HG02840 (cell line): ENCODE results near the gene DIABLO.
"Not testable (repeated sequence)": the region's sequence is repeated elsewhere in the genome, so short reads cannot be mapped to it uniquely, and the experiment has no call there.

Experiments used
- ATAC-seq: cut with Tn5 transposase; IDR thresholded peaks from one replicate; pipeline ENCODE4 v1.9.1; 2021; ENCODE audit warnings: mild to moderate bottlenecking, moderate library complexity, moderate number of reproducible peaks; ENCODE audit not compliant: unreplicated experiment, low FRiP score

DIABLO gene

DNA sequence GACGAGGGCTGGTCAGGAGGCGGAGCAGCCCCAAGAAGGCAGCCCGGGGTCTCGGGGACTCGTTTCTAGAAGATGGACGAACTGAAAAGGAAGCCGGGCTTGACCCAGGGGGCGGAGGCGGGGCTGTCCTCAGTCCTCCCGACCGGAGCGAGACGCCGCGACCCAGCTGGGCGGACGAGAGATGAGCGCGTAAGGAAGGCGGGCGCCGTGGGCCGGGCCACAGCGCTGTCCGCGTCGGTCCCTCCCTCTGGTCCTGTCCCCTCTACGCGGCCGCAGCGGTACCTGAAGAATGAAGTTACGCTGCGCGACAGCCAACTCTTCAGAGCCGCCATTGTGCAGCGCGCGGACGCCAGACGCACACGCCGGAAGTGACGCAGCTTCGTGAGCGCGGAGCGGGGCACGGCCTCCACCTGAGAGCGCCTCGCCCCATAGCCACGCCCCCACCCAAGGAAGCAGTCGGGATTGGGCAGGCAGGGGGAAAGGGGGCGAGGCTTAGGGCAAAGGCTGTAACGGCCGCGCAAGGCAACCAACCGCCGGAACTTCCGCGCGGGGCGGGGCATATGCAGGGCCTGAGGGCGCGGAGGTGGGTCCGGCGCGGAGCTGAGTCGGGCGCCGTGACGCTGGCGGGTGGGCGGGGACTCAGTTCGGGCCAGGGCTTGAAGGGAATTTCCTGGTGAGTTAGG, at the start of gene DIABLO:
DIABLO (minus strand) TSS at position 370 of the 683 bp plus-strand sequence; CDS start at position 332, 38 bp downstream.
- peak; percentile 94 for ATAC-seq

DNA sequence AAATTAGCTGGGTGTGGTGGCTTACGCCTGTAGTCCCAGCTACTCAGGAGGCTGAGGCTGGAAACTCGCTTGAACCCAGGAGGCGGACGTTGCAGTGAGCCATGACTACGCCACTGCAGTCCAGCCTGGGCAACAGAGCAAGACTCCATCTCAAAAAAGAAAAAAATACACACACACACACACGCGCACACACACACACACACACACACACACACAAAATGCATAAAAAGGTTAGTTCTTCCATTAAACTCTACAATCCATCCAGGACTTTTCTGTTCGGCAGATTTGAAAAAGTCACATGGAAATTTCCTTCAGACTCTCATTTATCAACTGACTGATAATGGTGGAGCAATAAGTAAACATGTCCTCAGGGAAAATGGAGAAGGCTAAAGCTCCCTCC, 49.6 kb upstream of the DIABLO start:
- no peak for ATAC-seq

GRCh38 chr12:122266230-122266901, 40.5 kb upstream of the DIABLO start, which contains the start of gene VPS33A:
TSS of gene VPS33A (minus strand) at chr12:122266494. CDS start at chr12:122266408, 86 bp downstream.
- peak; percentile 86 for ATAC-seq

- ATAC-seq, result peak; percentile 24
These were observed 40.0 kb upstream of the DIABLO start for GRCh38 chr12:122265886-122266229.

DNA sequence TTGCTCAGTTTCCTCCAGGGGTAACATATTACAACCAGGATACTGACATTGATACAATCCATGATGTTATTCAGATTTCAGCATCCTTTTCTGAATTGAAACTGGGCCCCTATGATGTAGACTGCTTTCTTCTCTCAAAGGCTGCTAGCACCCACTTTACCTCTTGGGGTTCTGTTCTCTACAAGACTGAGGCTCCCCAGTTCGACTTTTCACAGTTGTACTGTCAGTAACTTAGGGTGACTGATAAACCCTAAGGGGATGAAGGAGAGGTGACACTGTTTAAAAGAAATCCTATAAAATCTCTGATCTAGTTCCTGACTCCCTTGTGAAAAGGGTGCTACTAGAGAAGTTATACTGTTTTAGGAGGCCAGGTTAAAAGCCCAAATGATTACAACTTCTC, 39.6 kb upstream of the DIABLO start:
- ATAC-seq, result no peak

DNA sequence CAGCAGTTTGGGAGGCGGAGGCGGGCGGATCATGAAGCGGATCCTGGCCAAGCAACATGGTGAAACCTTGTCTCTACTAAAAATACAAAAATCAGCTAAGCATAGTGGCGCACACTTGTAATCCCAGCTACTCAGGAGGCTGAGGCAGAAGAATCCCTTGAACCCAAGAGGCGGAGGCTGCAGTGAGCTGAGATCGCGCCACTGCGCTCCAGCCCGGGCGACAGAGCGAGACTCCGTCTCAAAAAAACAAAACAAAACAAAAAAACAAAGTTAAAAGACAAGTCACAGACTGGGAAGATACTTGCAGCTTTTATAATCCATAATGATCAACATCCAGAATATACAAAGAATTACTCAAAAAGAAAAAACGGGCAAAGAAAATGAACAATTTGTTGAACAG, 34.9 kb upstream of the DIABLO start:
- ATAC-seq, result not testable (repeated sequence)

DNA sequence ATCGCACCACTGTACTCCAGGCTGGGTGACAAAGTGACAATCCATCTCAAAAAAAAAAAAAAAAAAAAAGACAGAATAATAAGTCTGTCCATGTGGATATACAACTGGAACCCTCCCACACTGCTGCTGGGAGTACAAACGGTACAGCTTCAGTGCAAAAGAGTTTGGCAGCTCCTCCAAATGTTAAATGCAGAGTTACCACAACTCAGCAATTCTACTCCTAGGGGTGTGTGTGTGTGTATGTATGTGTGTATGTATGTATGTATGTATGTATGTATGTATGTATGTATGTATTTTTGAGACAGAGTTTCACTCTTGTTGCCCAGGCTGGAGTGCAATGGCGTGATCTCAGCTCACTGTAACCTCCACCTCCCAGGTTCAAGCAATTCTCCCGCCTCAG, 33.1 kb upstream of the DIABLO start:
- not testable (repeated sequence) for ATAC-seq

GRCh38 chr12:122258462-122258861, 32.6 kb upstream of the DIABLO start:
- ATAC-seq, result not testable (repeated sequence)

GRCh38 chr12:122250536-122250935, 24.7 kb upstream of the DIABLO start:
- no peak for ATAC-seq

DNA sequence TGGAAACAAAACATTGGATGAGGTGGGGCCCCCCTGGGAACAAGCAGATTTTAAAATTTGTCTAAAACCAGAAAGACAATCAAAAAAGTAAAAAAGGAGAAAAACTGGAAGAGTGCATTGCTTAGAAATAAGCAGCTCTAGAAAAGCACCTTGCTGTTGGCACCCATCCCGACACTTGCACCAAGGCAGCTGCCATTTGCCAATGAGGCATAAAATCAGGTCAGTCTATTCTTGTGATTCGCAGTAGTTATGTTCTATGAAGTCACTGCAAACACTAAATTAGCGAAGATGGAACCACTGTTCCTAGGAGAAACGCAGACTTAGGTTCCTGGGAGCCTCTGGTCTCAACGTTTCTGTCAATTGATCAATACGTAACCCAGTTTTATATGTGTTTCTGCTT, 24.2 kb upstream of the DIABLO start:
- ATAC-seq, result no peak

DNA sequence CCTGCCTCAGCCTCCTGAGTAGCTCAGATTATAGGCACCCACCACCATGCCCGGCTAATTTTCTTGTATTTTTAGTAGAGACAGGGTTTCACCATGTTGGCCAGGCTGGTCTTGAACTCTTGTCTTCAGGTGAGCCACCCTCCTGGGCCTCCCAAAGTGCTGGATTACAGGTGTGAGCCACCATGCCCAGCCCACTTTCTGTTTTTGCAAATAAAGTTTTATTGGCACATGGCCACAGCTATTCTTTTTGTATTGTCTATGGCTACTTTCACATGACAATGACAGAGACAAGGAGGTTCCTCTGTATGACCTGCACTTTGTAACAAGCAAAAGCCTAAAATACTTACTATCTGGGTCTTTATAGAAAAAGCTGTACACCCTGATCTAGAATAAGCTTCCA, 19.7 kb upstream of the DIABLO start:
- ATAC-seq, result no peak

- no peak for ATAC-seq
These were observed 18.9 kb upstream of the DIABLO start for GRCh38 chr12:122244565-122245371.

DNA sequence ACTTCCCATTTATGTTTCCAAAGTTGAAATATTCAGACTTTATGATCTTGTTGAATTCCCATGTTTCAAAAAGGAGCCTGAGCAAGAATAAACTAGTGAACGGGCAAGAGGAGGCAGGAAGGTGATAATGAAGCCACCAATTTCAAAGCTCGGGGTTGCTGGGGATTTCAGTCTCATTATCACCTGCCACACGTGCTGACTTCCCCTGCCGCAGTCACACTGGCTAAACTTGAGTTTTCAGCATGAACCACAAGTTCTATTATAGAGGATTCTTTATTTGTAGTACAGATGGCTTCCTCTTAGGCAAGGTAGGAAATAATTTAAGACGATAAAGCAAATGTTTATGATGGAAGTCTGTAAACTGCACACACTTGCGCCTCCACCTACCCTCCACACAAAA, 18.1 kb upstream of the DIABLO start:
- no peak for ATAC-seq

GRCh38 chr12:122238861-122239260, 13.0 kb upstream of the DIABLO start:
- no peak for ATAC-seq

DNA sequence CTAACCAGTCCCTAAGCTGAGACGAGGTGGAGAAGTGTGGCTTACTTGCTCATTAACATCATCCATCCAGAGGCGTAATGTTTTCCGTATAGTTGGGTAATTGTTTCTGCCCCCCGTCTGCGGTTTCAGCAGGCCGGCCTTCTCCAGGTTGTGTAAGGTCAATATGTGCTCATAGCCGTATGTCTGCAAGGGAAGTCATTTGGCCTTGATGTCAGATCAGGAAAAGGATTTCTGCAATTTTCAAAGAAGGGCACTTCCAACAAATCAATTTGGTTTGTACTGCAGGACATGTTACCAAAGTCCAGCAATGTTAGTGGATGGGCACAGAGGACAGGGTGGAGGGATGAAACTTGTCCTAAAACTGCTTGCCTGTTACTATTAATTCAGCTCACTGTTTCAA, 9.9 kb upstream of the DIABLO start:
- ATAC-seq, result no peak

DNA sequence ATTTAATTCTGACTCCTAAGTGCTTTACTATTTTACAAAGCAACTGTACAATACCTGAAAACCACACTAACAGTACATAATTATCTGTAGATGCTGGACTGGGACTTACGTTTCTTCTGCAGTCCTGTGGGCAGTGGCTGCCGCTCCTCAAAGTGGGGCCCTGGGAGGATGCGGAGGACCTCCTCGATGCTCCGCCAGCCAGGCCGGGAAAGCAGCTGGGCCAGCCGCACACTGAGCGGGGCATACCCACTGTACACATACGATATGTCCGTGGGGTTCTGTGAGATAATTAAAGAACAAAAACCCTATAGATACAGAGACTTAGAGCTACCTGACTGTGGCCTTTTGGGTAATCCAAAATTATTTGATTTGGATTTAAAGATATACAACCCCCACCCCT, 6.8 kb upstream of the DIABLO start:
- ATAC-seq, result no peak

DNA sequence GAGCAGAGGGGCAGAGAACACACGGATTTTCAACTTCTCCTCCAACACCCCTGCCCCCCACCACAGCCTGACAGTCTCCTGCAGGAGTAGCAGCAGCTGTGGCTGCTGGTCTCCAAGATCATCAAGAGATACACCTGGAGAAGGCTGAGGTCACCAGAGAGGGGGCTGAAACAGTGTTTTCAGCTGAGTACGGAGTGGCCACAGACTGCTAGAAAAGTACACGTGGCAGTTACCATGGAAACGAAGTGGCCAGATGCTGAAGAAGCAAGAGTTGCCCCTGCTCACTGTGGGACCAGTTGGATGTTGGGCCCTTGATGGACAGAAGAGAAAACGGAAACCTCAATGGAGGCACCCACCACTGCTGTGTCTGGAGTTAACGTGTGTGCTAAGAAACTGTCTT, 4.9 kb upstream of the DIABLO start:
- no peak for ATAC-seq

DNA sequence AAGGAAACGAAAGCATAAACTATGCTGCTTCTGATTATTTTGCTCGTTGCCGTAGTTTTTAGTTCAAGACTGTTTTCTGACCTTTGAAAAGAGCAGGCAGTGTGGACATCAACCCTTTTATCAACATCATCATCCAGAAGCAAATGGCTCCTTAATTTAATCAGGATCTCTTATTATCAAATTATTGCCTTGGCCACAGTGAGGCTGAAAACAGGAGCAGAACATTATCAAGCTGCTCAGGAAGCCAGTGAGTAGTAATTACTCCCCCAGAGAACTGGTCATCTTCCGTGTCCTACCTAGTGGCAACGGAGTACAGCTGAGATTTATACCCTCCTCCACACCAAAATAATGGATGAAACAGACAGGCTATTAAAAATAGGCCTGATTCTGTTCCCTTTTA, 2.2 kb upstream of the DIABLO start:
- no peak for ATAC-seq

DNA sequence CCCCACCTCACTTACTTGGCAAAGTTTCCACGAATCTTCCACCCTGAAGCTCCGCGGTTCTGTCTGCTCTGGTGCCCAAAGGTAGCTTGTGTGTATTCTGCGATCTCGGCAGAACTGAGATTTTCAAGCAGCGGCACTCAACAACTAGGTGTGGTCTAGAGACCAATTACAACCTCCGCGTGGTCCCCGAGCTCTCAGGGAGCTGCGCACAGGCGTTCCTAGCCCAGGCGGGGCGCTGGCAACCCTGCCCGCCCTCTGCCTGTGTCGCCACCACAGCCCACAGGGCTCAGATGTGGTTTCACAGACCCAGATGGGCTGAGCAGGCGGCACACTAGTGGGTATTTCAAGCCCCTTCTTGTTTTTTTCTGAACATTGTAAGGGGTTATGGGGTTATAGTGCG, 1.5 kb upstream of the DIABLO start:
- no peak for ATAC-seq

- peak; percentile 46 for ATAC-seq
These were observed 694 bp upstream of the DIABLO start for GRCh38 chr12:122226366-122227125.

- no peak for ATAC-seq
These were observed 9.4 kb downstream of the DIABLO start for GRCh38 chr12:122216445-122216844.
